ENCODE measurements around the gene NKG7.

Gene NKG7

DNA sequence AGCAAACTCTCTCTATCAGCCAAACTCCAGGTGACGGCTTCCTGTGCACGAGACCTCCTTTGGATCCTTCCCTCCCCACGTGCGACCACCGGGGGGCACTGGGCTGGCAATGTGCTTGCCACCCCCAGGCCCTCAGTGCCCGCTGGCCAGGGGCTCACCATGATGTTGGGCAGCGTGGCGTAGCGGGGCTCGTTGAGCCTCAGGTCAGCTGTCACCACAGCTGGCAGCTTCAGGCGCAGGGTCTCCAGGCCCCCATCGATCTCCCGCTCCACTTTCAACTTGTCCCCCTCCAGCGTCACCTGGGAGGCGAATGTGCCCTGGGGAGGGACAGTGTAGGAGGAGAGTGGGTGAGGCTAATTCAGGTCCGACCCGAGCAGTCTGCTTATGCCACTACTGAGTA lies 25.7 kb downstream of the NKG7 start:
- TF ChIP-seq ZC3H10 (CRISPR knock-in tag; IDR thresholded peaks at IDR 0.05) (no peak), TSHZ2 (CRISPR knock-in tag; IDR thresholded peaks at IDR 0.05) (no peak), ZFP30 (CRISPR knock-in tag; IDR thresholded peaks at IDR 0.05) (no peak), ISL1 (CRISPR knock-in tag; IDR thresholded peaks at IDR 0.05) (no peak), SNAI2 (CRISPR knock-in tag; IDR thresholded peaks at IDR 0.05) (no peak), PATZ1 (CRISPR knock-in tag; IDR thresholded peaks at IDR 0.05; ENCODE audit: borderline replicate concordance) (no peak), TCF4 (CRISPR knock-in tag; IDR thresholded peaks at IDR 0.05; ENCODE audit: borderline replicate concordance) (no peak), CSRNP3 (CRISPR knock-in tag; IDR thresholded peaks at IDR 0.05) (no peak), TOX (CRISPR knock-in tag; IDR thresholded peaks at IDR 0.05; ENCODE audit: borderline replicate concordance) (no peak), ARNTL (CRISPR knock-in tag; IDR thresholded peaks at IDR 0.05; ENCODE audit: borderline replicate concordance, low read depth) (no peak), ZNF8 (CRISPR knock-in tag; IDR thresholded peaks at IDR 0.05) (no peak), ZNF70 (CRISPR knock-in tag; IDR thresholded peaks at IDR 0.05) (no peak)
- no peak for ATAC-seq

GRCh38 chr19:51345076-51345620 lies 27.3 kb downstream of the NKG7 start:
- ATAC-seq, result no peak
- TF ChIP-seq ESRRG (CRISPR knock-in tag; IDR thresholded peaks at IDR 0.05) (no peak), TOX (CRISPR knock-in tag; IDR thresholded peaks at IDR 0.05; ENCODE audit: borderline replicate concordance) (no peak), TCF4 (CRISPR knock-in tag; IDR thresholded peaks at IDR 0.05; ENCODE audit: borderline replicate concordance) (no peak), GLIS3 (CRISPR knock-in tag; IDR thresholded peaks at IDR 0.05) (no peak), ISL1 (CRISPR knock-in tag; IDR thresholded peaks at IDR 0.05) (no peak), ZFP3 (CRISPR knock-in tag; IDR thresholded peaks at IDR 0.05) (no peak), PATZ1 (CRISPR knock-in tag; IDR thresholded peaks at IDR 0.05; ENCODE audit: borderline replicate concordance) (no peak), ARNTL (CRISPR knock-in tag; IDR thresholded peaks at IDR 0.05; ENCODE audit: borderline replicate concordance, low read depth) (no peak)
- TF ChIP-seq, protein P1, sequence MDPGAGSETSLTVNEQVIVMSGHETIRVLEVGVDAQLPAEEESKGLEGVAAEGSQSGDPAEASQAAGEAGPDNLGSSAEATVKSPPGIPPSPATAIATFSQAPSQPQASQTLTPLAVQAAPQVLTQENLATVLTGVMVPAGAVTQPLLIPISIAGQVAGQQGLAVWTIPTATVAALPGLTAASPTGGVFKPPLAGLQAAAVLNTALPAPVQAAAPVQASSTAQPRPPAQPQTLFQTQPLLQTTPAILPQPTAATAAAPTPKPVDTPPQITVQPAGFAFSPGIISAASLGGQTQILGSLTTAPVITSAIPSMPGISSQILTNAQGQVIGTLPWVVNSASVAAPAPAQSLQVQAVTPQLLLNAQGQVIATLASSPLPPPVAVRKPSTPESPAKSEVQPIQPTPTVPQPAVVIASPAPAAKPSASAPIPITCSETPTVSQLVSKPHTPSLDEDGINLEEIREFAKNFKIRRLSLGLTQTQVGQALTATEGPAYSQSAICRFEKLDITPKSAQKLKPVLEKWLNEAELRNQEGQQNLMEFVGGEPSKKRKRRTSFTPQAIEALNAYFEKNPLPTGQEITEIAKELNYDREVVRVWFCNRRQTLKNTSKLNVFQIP (CRISPR knock-in tag; IDR thresholded peaks at IDR 0.05; ENCODE audit: borderline replicate concordance, low read depth), result no peak

DNA sequence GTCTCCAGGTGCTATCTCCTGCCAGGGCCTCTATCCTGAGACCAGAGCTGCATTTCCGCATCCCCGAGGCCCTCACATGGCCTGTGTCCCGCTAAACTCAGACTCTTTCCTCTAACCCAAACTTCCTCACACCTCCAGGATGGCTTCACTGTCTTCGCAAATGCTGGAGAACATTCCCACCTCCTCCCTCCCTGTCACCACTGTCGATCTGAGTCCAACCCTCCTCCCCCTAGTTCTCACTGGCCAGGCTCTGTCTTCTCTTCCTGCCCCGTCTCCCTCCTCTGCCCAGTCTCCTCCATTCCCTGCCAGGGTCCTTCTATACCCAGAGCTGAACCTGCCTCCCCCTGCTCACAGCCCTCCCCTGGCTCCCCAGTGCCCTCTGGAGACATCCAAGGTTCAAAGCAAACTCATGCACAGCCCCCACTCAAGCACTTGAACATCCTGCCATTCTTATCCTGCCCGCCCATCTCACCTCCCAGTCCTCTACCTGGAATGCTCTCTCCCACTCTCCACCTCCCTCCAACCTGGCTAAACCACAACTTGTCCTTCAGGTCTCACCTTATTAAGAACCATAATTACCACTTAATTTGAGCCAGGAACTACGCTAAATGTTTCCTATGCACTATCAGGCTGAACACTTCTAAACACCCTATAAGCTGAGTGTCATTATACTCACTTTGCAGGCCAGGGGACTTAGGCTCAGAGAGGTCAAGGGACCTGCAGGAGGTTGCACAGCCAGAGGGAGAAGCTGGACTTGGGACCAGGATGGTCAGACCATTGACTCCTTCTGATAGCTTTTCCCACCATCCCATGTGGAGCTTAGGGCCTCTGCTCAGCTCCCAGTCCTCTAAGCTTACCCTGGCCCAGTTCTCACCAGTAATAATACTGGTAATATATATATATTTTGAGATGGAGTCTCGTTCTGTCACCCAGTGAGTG lies 29.6 kb downstream of the NKG7 start:
- TF ChIP-seq, protein P1 (CRISPR knock-in tag; IDR thresholded peaks at IDR 0.05; ENCODE audit: borderline replicate concordance, low read depth), result no peak
- TF ChIP-seq CSDC2 (CRISPR knock-in tag; IDR thresholded peaks at IDR 0.05) (no peak), ZFP30 (CRISPR knock-in tag; IDR thresholded peaks at IDR 0.05) (no peak), ESRRG (CRISPR knock-in tag; IDR thresholded peaks at IDR 0.05) (no peak), TSHZ2 (CRISPR knock-in tag; IDR thresholded peaks at IDR 0.05) (no peak), BACH2 (CRISPR knock-in tag; IDR thresholded peaks at IDR 0.05; ENCODE audit: borderline replicate concordance) (no peak), ZNF565 (CRISPR knock-in tag; conservative IDR thresholded peaks at IDR 0.05; ENCODE audit: low read depth) (no peak)
- ATAC-seq, result no peak
